HG03103 (cell line): ENCODE data around the gene VAT1L.
"Not testable (repeated sequence)": the region's sequence is repeated elsewhere in the genome, so short reads cannot be mapped to it uniquely, and the experiment has no call there.

Source experiments
- ATAC-seq: cut with Tn5 transposase; IDR thresholded peaks from one replicate; pipeline ENCODE4 v1.9.1; 2021; ENCODE audit warnings: low read depth; ENCODE audit not compliant: unreplicated experiment

Gene VAT1L

GRCh38 chr16:77943801-77944200 lies 155.4 kb downstream of the VAT1L start:
- ATAC-seq = no peak

- ATAC-seq = no peak
Measured at GRCh38 chr16:77944631-77945030, 156.3 kb downstream of the VAT1L start.

- ATAC-seq = no peak
Measured at GRCh38 chr16:77945126-77945525, 156.8 kb downstream of the VAT1L start.

- ATAC-seq = no peak
Measured at GRCh38 chr16:77946823-77947222, 158.5 kb downstream of the VAT1L start.

GRCh38 chr16:77947590-77947989 lies 159.2 kb downstream of the VAT1L start:
- ATAC-seq = not testable (repeated sequence)

GRCh38 chr16:77948835-77949234 lies 160.5 kb downstream of the VAT1L start:
- ATAC-seq = no peak

- ATAC-seq = no peak
Measured at GRCh38 chr16:77949445-77949844, 161.1 kb downstream of the VAT1L start.

GRCh38 chr16:77951788-77952187 lies 163.4 kb downstream of the VAT1L start:
- peak; percentile 38 for ATAC-seq

GRCh38 chr16:77955127-77955526 lies 166.8 kb downstream of the VAT1L start:
- no peak for ATAC-seq

- no peak for ATAC-seq
Measured at GRCh38 chr16:77956231-77956630, 167.9 kb downstream of the VAT1L start.

GRCh38 chr16:77960766-77961165 lies 172.4 kb downstream of the VAT1L start:
- ATAC-seq = no peak

- ATAC-seq = no peak
Measured at GRCh38 chr16:77961814-77962213, 173.4 kb downstream of the VAT1L start.

GRCh38 chr16:77962689-77963088 lies 174.3 kb downstream of the VAT1L start:
- ATAC-seq = no peak

- peak; percentile 68 for ATAC-seq
Measured at GRCh38 chr16:77963185-77964044, 175.1 kb downstream of the VAT1L start.

GRCh38 chr16:77965346-77965745 lies 177.0 kb downstream of the VAT1L start:
- ATAC-seq = no peak

- ATAC-seq = no peak
Measured at GRCh38 chr16:77967054-77967904, 178.9 kb downstream of the VAT1L start.

GRCh38 chr16:77969861-77970260 lies 181.5 kb downstream of the VAT1L start:
- no peak for ATAC-seq

- no peak for ATAC-seq
Measured at GRCh38 chr16:77970371-77970770, 182.0 kb downstream of the VAT1L start.

GRCh38 chr16:77971306-77972061 lies 183.1 kb downstream of the VAT1L start:
- peak; percentile 79 for ATAC-seq

GRCh38 chr16:77972062-77972392 lies 183.7 kb downstream of the VAT1L start:
- no peak for ATAC-seq

GRCh38 chr16:77974883-77975282 lies 186.5 kb downstream of the VAT1L start:
- no peak for ATAC-seq
